Suprapubic skin (tissue), 4 donors: Measurements from ENCODE around the gene LARGE1. TPM values are rescaled to one million over a fixed set of nuclear protein-coding genes. Genes with fewer than 3 reads are reported as not detected.

Source experiments
- DNase-seq, 2 donors: peaks; one replicate each; pipeline ENCODE4 v3.0.0-alpha.2; 2019; ENCODE audit warnings: low spot score in 2 of 2
- H3K27ac ChIP-seq: fragments of 200-600 bp; sonication (generic); one replicate; pipeline ENCODE4 v1.5.1; 2019
- H3K27me3 ChIP-seq: fragments of 200-600 bp; sonication (generic); one replicate; pipeline ENCODE4 v1.5.1; 2019
- H3K36me3 ChIP-seq: fragments of 200-600 bp; sonication (generic); one replicate; pipeline ENCODE4 v1.5.1; 2019
- H3K4me1 ChIP-seq: fragments of 200-600 bp; sonication (generic); one replicate; pipeline ENCODE4 v1.5.1; 2019
- H3K4me3 ChIP-seq: fragments of 200-600 bp; sonication (generic); one replicate; pipeline ENCODE4 v1.5.1; 2019; ENCODE audit warnings: mild to moderate bottlenecking
- H3K9me3 ChIP-seq: fragments of 200-600 bp; sonication (generic); one replicate; pipeline ENCODE4 v1.5.1; 2019
- EP300 ChIP-seq: sonication (generic); formaldehyde crosslinking; IDR thresholded peaks from one replicate; pipeline ENCODE4 v1.6.1; 2017; ENCODE audit warnings: antibody characterized with exemption
- POLR2A ChIP-seq, 2 donors: fragments of 450-650 bp; IDR thresholded peaks; one replicate each; pipeline ENCODE4 v1.6.1; 2017; ENCODE audit warnings: antibody characterized with exemption in 2 of 2, mild to moderate bottlenecking in 2 of 2, moderate library complexity in 2 of 2
- POLR2AphosphoS5 ChIP-seq, 3 donors: sonication (generic); formaldehyde crosslinking; IDR thresholded peaks; one replicate each; pipeline ENCODE4 v1.6.1; 2017; ENCODE audit warnings: antibody characterized with exemption in 3 of 3
- WGBS: methylation state at CpG from one replicate; pipeline ENCODE4 v1.1.5; 2018; 5-methylcytosine and 5-hydroxymethylcytosine counted together
- total RNA-seq, 4 donors: library from RNA; depleted of rRNA; stranded (reverse); fragments of >200 nt; gene quantifications; one replicate each; pipeline ENCODE4 v1.1.0, GENCODE V29; 2016
- TF ChIP-seq, protein P1 (sequence below), 2 donors: fragments of 200-600 bp in 1 of 2; fragments of 450-650 bp in 1 of 2; sonication (generic) in 1 of 2; IDR thresholded peaks; one replicate each; pipeline ENCODE4 v1.5.1; 2016 to 2019; ENCODE audit warnings: antibody characterized with exemption in 2 of 2, mild to moderate bottlenecking in 1 of 2, moderate library complexity in 1 of 2

The LARGE1 gene
- total RNA-seq, 4 donors from 2014 or later: 12.1 to 41.6 (median 21.1) TPM

DNA sequence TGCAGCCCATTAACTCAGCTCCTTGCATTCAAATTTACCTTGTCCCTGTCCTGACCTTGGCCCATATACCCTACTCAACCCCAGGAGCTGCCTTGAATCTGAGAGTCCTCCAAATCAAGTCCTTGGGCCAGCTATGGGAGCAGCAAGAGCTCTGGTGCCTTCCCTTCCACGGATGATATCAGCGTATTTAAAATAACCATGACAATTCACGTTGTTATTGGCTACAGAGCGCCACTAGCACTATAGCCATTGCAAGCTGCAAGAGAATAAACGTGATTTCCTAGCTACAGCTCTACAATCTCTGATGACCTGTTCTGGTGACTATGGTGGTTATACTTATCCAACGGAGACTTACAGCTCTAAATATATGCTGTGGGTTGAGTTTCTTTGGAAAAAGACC, 357.8 kb downstream of the LARGE1 start:
- H3K4me3 ChIP-seq: no peak overlapping the region
- 95% methylated on average over 6 of the region's 6 CpGs for WGBS
- H3K9me3 ChIP-seq: no peaks in the 10 kb centered on the region
- TF ChIP-seq EP300 (no peak), POLR2AphosphoS5 (IDR thresholded peaks at IDR 0.05) (no peak), POLR2A (IDR thresholded peaks at IDR 0.05) (no peak)
- TF ChIP-seq, protein P1, sequence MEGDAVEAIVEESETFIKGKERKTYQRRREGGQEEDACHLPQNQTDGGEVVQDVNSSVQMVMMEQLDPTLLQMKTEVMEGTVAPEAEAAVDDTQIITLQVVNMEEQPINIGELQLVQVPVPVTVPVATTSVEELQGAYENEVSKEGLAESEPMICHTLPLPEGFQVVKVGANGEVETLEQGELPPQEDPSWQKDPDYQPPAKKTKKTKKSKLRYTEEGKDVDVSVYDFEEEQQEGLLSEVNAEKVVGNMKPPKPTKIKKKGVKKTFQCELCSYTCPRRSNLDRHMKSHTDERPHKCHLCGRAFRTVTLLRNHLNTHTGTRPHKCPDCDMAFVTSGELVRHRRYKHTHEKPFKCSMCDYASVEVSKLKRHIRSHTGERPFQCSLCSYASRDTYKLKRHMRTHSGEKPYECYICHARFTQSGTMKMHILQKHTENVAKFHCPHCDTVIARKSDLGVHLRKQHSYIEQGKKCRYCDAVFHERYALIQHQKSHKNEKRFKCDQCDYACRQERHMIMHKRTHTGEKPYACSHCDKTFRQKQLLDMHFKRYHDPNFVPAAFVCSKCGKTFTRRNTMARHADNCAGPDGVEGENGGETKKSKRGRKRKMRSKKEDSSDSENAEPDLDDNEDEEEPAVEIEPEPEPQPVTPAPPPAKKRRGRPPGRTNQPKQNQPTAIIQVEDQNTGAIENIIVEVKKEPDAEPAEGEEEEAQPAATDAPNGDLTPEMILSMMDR (IDR thresholded peaks at IDR 0.05): no peak
- no peaks in the 10 kb centered on the region for H3K36me3 ChIP-seq
- H3K4me1 ChIP-seq: no peaks in the 10 kb centered on the region
- no peaks in the 10 kb centered on the region for H3K27me3 ChIP-seq
- no peak overlapping the region for H3K27ac ChIP-seq
- DNase-seq: no peak

DNA sequence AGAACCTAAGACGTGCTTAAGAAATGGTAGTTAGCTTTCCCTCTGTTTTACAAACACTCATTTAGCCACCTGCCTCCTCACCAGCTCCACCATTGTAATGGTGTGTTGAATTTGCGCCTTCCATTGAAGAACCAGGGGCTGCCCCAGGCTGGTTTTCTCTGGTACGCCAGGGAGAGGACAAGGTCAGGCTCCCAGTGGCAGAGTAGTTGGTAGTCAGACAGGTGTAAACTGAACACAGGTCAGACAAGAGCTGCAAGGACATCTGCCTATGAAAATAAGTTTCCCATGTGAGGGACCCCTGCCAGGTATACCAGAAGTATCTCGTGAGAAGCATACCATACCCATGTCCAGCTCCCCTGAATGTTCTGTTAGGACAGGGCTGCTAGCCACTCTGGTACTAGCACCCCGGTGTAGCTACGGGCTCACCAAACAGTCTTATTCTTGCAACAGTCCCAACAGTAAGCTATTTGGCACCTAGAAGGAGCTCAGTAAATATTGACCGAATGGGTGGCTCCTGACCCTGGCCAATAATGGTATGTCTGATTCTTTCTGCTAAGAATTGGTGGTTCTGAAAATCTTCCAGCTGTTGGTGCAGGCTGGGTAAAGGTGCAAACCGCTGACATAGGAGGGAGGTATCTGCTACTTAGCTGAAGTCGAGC, 359.0 kb downstream of the LARGE1 start:
- TF ChIP-seq, protein P1 (IDR thresholded peaks at IDR 0.05): no peak
- TF ChIP-seq POLR2A (IDR thresholded peaks at IDR 0.05): no peak
- no peak for TF ChIP-seq POLR2AphosphoS5 (IDR thresholded peaks at IDR 0.05)
- no peak for TF ChIP-seq EP300
- Histone ChIP-seq H3K4me3 (no peak overlapping the region), H3K27ac (no peak overlapping the region), H3K9me3 (no peaks in the 10 kb centered on the region), H3K4me1 (no peaks in the 10 kb centered on the region), H3K27me3 (no peaks in the 10 kb centered on the region), H3K36me3 (no peaks in the 10 kb centered on the region)
- WGBS: 89% methylated on average over 9 of the region's 9 CpGs
- no peak for DNase-seq

DNA sequence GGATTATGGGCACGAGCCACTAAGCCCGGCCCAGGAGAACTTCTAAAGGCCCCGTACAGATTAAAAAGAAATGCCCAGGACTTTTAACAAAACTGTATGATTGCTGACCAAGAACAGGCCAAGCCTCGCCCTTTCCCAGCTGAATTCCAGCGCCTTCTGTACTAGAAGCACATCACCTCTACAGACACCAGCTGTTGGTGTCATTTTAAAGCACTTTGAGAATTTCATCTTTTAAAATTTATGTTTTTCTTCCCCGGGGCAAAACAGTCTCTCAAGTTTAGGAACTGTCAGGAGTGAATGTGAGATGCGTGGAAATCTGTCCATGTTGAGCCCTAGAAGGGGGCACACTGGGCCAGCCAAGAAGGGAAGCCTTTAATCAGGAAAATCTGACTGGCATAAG, 362.4 kb downstream of the LARGE1 start:
- WGBS: 76% methylated on average over 7 of the region's 7 CpGs
- DNase-seq: no peak
- Histone ChIP-seq H3K36me3 (no peaks in the 10 kb centered on the region), H3K9me3 (no peaks in the 10 kb centered on the region), H3K27ac (no peak overlapping the region), H3K4me1 (no peaks in the 10 kb centered on the region), H3K27me3 (no peaks in the 10 kb centered on the region), H3K4me3 (no peak overlapping the region)
- TF ChIP-seq POLR2AphosphoS5 (IDR thresholded peaks at IDR 0.05) (no peak), EP300 (no peak), POLR2A (IDR thresholded peaks at IDR 0.05) (no peak)
- TF ChIP-seq, protein P1 (IDR thresholded peaks at IDR 0.05): no peak

DNA sequence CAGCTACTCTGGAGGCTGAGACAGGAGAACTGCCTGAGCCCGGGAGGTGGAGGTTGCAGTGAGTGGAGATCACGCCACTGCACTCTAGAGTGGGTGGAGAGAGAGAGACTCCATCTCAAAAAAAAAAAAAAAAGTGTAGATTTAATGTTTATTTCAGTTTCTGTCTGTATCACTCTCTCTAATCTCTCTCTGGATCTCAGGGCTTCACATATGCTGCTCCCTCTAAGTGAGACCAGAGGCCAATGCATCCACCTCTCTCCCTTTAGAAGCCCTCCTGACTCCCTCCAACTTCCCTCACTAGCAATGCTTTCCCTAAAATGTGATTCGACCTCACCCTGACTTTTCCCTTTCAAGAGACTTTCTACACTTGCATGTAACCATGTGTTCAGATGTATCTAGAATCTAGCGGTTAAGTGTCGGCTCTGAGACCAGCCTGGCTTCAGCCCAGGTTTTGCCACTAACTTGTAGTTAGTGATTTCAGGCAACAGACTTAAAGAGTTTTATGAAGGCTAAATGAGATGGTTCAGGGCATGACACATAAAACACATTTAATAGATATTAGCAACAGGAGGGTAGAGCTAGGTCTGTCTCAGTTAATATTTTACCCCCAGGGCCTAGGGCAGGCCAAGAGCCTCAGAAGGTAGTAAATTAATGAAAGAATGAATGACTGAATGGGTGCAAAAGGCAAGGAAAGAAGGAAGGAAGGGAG, 364.3 kb downstream of the LARGE1 start:
- Histone ChIP-seq H3K4me3 (no peak overlapping the region), H3K36me3 (no peaks in the 10 kb centered on the region), H3K4me1 (no peaks in the 10 kb centered on the region), H3K27me3 (no peaks in the 10 kb centered on the region), H3K9me3 (no peaks in the 10 kb centered on the region), H3K27ac (no peak overlapping the region)
- 89% methylated on average over 5 of the region's 5 CpGs for WGBS
- DNase-seq: no peak
- TF ChIP-seq POLR2A (IDR thresholded peaks at IDR 0.05) (no peak), EP300 (no peak)

DNA sequence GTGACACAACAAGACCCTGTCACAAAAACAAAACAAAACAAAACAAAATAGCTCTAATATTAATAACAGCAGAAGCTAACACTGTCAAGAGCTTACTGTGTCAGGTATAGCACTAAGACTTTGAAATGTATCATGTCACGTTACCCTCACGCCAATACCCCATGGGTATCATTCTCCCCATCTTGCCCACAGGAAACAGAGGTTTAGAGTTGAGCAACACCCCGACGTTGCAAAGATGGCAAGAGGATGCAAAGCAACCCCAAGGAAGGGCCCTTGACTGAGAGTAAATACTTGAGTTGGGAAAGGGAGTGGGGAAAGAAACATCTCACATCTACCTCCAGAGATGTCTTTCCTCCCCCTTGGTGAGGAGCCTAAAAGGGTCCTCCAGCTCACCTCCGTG, 366.8 kb downstream of the LARGE1 start:
- H3K4me3 ChIP-seq: no peak overlapping the region
- TF ChIP-seq, protein P1 (IDR thresholded peaks at IDR 0.05): no peak
- TF ChIP-seq EP300 (no peak), POLR2AphosphoS5 (IDR thresholded peaks at IDR 0.05) (no peak), POLR2A (IDR thresholded peaks at IDR 0.05) (no peak)
- no peaks in the 10 kb centered on the region for H3K9me3 ChIP-seq
- WGBS: 92% methylated on average over 5 of the region's 5 CpGs
- H3K36me3 ChIP-seq: no peaks in the 10 kb centered on the region
- H3K4me1 ChIP-seq: no peaks in the 10 kb centered on the region
- no peaks in the 10 kb centered on the region for H3K27me3 ChIP-seq
- no peak for DNase-seq
- no peak overlapping the region for H3K27ac ChIP-seq
